Endometrial microvascular endothelial cells (primary cell): ENCODE data around the gene GRM4. TPM values are rescaled to one million over a fixed set of nuclear protein-coding genes. Genes with fewer than 3 reads are reported as not detected.

ENCODE experiments used
- in situ Hi-C: cut with HindIII; loops from 2 replicates; pipeline ENCODE4 v1.10.0; 2017; ENCODE audit warnings: low sequenced_read_pairs, low pct_unique_long_range_greater_than_20kb; ENCODE audit errors: inconsistent ontology term
- total RNA-seq: library from RNA; depleted of rRNA; stranded (reverse); fragments of >200 nt; gene quantifications from one replicate; pipeline ENCODE4 v1.2.3, GENCODE V29; 2015; ENCODE audit errors: inconsistent ontology term

Gene GRM4
- total RNA-seq, 1 donor from 2014 or later: not detected

GRCh38 chr6:34159844-34160243 is 14.0 kb upstream of the GRM4 start:
- in situ Hi-C loops: no loop called here

GRCh38 chr6:34158876-34159275 is 13.0 kb upstream of the GRM4 start:
- in situ Hi-C loops: no loop called here

- in situ Hi-C loops: no loop called here
Measured at GRCh38 chr6:34157851-34158250, 12.0 kb upstream of the GRM4 start.

- in situ Hi-C loops: no loop called here
Measured at GRCh38 chr6:34157236-34157830, 11.4 kb upstream of the GRM4 start.

GRCh38 chr6:34155471-34156300 is 9.8 kb upstream of the GRM4 start:
- in situ Hi-C loops: no loop called here

GRCh38 chr6:34154668-34155447 is 9.0 kb upstream of the GRM4 start:
- in situ Hi-C loops: no loop called here

GRCh38 chr6:34152806-34153520 is 7.1 kb upstream of the GRM4 start:
- in situ Hi-C loops: no loop called here

- in situ Hi-C loops: no loop called here
Measured at GRCh38 chr6:34152042-34152524, 6.2 kb upstream of the GRM4 start.

- in situ Hi-C loops: no loop called here
Measured at GRCh38 chr6:34151321-34152041, 5.6 kb upstream of the GRM4 start.

- in situ Hi-C loops: no loop called here
Measured at GRCh38 chr6:34150766-34151165, 4.9 kb upstream of the GRM4 start.

GRCh38 chr6:34149831-34150400 is 4.0 kb upstream of the GRM4 start:
- in situ Hi-C loops: no loop called here

- in situ Hi-C loops: no loop called here
Measured at GRCh38 chr6:34149452-34149810, 3.5 kb upstream of the GRM4 start.

- in situ Hi-C loops: no loop called here
Measured at GRCh38 chr6:34148631-34149451, 3.0 kb upstream of the GRM4 start.

- in situ Hi-C loops: no loop called here
Measured at GRCh38 chr6:34147906-34148630, 2.2 kb upstream of the GRM4 start.

GRCh38 chr6:34146801-34147592 is 1.1 kb upstream of the GRM4 start:
- in situ Hi-C loops: no loop called here
